Measurements from ENCODE around the gene YBX2.

Gene YBX2

DNA sequence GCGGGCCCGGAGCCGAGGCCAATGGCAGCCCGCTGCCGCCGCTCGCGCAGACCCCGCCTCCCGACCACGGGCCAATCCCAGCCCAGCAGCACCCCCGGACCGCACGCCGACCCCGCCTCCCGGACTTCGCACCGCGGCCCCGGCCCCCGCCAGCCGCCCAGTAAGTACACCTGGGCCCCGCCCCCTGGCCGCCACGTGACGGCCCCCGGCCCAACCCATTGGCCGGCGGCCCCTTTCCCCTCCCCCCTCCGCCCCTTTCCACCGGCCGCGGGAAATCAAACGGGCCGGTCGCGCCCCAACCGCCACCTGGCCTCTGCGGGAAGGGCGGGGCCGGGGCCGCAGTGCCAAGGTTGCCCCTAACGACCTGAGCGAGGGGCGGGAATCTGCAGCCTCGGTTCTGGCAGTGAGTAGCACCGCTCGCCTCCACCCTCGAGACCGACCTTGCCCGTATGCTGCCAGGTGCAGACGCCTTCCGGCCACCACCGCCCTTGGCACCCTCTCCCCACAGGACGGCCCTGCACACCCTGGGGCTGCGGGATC lies at the start of gene YBX2:
TSS of gene YBX2 (minus strand) at position 26 of the 540 bp plus-strand sequence. CDS start 139 bp downstream, outside the sequence.
- Histone ChIP-seq H3K9me3 (ENCODE audit: control insufficient read depth, insufficient read depth, low read depth, low read length) (no peaks in the 10 kb centered on the region), H3K4me1 (ENCODE audit: control insufficient read depth, insufficient read depth, low read length) (peaks cover 6% of the 10 kb centered on the region; the same call in 1 of the 2 replicates), H3K27ac (ENCODE audit: extremely low read depth, low read depth, low read length) (peak within 1 kb of the TSS; percentile 37; the same call in 1 of the 2 replicates), H3K36me3 (ENCODE audit: control insufficient read depth in 2 of 2, insufficient read depth in 1 of 2, low read length in 2 of 2) (no peaks in the 10 kb centered on the region), H3K4me3 (ENCODE audit: low read depth, low read length) (peak within 1 kb of the TSS; percentile 6; the same call in 1 of the 2 replicates)
- POLR2A ChIA-PET = no interaction called here
- CTCF ChIA-PET = no interaction called here
- no peak for TF ChIP-seq ZNF24 (tag by site-specific recombination; IDR thresholded peaks at IDR 0.05)
- TF ChIP-seq SP3 (tag by site-specific recombination; IDR thresholded peaks at IDR 0.05) = peak; percentile 43
- peak; percentile 51 for TF ChIP-seq SP2 (tag by site-specific recombination; IDR thresholded peaks at IDR 0.05)
- TF ChIP-seq, protein P1, sequence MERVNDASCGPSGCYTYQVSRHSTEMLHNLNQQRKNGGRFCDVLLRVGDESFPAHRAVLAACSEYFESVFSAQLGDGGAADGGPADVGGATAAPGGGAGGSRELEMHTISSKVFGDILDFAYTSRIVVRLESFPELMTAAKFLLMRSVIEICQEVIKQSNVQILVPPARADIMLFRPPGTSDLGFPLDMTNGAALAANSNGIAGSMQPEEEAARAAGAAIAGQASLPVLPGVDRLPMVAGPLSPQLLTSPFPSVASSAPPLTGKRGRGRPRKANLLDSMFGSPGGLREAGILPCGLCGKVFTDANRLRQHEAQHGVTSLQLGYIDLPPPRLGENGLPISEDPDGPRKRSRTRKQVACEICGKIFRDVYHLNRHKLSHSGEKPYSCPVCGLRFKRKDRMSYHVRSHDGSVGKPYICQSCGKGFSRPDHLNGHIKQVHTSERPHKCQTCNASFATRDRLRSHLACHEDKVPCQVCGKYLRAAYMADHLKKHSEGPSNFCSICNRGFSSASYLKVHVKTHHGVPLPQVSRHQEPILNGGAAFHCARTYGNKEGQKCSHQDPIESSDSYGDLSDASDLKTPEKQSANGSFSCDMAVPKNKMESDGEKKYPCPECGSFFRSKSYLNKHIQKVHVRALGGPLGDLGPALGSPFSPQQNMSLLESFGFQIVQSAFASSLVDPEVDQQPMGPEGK (tag by site-specific recombination; IDR thresholded peaks at IDR 0.05) = peak; percentile 59; the same call in 1 of the 2 replicates
- no peak for TF ChIP-seq ZNF133 (tag by site-specific recombination; IDR thresholded peaks at IDR 0.05)
- TF ChIP-seq KLF1 (tag by site-specific recombination; IDR thresholded peaks at IDR 0.05) = peak; percentile 77
- TF ChIP-seq ZNF394 (tag by site-specific recombination; IDR thresholded peaks at IDR 0.05; ENCODE audit: borderline replicate concordance) = no peak
- TF ChIP-seq, protein P2, sequence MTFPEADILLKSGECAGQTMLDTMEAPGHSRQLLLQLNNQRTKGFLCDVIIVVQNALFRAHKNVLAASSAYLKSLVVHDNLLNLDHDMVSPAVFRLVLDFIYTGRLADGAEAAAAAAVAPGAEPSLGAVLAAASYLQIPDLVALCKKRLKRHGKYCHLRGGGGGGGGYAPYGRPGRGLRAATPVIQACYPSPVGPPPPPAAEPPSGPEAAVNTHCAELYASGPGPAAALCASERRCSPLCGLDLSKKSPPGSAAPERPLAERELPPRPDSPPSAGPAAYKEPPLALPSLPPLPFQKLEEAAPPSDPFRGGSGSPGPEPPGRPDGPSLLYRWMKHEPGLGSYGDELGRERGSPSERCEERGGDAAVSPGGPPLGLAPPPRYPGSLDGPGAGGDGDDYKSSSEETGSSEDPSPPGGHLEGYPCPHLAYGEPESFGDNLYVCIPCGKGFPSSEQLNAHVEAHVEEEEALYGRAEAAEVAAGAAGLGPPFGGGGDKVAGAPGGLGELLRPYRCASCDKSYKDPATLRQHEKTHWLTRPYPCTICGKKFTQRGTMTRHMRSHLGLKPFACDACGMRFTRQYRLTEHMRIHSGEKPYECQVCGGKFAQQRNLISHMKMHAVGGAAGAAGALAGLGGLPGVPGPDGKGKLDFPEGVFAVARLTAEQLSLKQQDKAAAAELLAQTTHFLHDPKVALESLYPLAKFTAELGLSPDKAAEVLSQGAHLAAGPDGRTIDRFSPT (tag by site-specific recombination; IDR thresholded peaks at IDR 0.05) = peak; percentile 64; the same call in 1 of the 2 replicates
- TF ChIP-seq SCRT2 (tag by site-specific recombination; IDR thresholded peaks at IDR 0.05) = no peak
- TF ChIP-seq, protein P3, sequence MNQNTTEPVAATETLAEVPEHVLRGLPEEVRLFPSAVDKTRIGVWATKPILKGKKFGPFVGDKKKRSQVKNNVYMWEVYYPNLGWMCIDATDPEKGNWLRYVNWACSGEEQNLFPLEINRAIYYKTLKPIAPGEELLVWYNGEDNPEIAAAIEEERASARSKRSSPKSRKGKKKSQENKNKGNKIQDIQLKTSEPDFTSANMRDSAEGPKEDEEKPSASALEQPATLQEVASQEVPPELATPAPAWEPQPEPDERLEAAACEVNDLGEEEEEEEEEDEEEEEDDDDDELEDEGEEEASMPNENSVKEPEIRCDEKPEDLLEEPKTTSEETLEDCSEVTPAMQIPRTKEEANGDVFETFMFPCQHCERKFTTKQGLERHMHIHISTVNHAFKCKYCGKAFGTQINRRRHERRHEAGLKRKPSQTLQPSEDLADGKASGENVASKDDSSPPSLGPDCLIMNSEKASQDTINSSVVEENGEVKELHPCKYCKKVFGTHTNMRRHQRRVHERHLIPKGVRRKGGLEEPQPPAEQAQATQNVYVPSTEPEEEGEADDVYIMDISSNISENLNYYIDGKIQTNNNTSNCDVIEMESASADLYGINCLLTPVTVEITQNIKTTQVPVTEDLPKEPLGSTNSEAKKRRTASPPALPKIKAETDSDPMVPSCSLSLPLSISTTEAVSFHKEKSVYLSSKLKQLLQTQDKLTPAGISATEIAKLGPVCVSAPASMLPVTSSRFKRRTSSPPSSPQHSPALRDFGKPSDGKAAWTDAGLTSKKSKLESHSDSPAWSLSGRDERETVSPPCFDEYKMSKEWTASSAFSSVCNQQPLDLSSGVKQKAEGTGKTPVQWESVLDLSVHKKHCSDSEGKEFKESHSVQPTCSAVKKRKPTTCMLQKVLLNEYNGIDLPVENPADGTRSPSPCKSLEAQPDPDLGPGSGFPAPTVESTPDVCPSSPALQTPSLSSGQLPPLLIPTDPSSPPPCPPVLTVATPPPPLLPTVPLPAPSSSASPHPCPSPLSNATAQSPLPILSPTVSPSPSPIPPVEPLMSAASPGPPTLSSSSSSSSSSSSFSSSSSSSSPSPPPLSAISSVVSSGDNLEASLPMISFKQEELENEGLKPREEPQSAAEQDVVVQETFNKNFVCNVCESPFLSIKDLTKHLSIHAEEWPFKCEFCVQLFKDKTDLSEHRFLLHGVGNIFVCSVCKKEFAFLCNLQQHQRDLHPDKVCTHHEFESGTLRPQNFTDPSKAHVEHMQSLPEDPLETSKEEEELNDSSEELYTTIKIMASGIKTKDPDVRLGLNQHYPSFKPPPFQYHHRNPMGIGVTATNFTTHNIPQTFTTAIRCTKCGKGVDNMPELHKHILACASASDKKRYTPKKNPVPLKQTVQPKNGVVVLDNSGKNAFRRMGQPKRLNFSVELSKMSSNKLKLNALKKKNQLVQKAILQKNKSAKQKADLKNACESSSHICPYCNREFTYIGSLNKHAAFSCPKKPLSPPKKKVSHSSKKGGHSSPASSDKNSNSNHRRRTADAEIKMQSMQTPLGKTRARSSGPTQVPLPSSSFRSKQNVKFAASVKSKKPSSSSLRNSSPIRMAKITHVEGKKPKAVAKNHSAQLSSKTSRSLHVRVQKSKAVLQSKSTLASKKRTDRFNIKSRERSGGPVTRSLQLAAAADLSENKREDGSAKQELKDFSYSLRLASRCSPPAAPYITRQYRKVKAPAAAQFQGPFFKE (tag by site-specific recombination; IDR thresholded peaks at IDR 0.05; ENCODE audit: borderline replicate concordance) = no peak
- TF ChIP-seq ZNF530 (tag by site-specific recombination; IDR thresholded peaks at IDR 0.05; ENCODE audit: low read depth) = no peak
- TF ChIP-seq, protein P4, sequence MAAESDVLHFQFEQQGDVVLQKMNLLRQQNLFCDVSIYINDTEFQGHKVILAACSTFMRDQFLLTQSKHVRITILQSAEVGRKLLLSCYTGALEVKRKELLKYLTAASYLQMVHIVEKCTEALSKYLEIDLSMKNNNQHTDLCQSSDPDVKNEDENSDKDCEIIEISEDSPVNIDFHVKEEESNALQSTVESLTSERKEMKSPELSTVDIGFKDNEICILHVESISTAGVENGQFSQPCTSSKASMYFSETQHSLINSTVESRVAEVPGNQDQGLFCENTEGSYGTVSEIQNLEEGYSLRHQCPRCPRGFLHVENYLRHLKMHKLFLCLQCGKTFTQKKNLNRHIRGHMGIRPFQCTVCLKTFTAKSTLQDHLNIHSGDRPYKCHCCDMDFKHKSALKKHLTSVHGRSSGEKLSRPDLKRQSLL (tag by site-specific recombination; IDR thresholded peaks at IDR 0.05) = no peak
- TF ChIP-seq KLF16 (tag by site-specific recombination; IDR thresholded peaks at IDR 0.05) = peak; percentile 58
- TF ChIP-seq, protein P5, sequence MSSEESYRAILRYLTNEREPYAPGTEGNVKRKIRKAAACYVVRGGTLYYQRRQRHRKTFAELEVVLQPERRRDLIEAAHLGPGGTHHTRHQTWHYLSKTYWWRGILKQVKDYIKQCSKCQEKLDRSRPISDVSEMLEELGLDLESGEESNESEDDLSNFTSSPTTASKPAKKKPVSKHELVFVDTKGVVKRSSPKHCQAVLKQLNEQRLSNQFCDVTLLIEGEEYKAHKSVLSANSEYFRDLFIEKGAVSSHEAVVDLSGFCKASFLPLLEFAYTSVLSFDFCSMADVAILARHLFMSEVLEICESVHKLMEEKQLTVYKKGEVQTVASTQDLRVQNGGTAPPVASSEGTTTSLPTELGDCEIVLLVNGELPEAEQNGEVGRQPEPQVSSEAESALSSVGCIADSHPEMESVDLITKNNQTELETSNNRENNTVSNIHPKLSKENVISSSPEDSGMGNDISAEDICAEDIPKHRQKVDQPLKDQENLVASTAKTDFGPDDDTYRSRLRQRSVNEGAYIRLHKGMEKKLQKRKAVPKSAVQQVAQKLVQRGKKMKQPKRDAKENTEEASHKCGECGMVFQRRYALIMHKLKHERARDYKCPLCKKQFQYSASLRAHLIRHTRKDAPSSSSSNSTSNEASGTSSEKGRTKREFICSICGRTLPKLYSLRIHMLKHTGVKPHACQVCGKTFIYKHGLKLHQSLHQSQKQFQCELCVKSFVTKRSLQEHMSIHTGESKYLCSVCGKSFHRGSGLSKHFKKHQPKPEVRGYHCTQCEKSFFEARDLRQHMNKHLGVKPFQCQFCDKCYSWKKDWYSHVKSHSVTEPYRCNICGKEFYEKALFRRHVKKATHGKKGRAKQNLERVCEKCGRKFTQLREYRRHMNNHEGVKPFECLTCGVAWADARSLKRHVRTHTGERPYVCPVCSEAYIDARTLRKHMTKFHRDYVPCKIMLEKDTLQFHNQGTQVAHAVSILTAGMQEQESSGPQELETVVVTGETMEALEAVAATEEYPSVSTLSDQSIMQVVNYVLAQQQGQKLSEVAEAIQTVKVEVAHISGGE (tag by site-specific recombination; conservative IDR thresholded peaks at IDR 0.05; ENCODE audit: low read depth) = no peak
- TF ChIP-seq ZNF544 (tag by site-specific recombination; IDR thresholded peaks at IDR 0.05) = no peak
- no peak for TF ChIP-seq ZFP3 (tag by site-specific recombination; IDR thresholded peaks at IDR 0.05; ENCODE audit: low read depth)
- no peak for TF ChIP-seq ZNF274 (IDR thresholded peaks at IDR 0.05; ENCODE audit: low read length)
- TF ChIP-seq ZNF274 (tag by site-specific recombination; IDR thresholded peaks at IDR 0.05; ENCODE audit: borderline replicate concordance) = no peak
- TF ChIP-seq ZNF510 (tag by site-specific recombination; IDR thresholded peaks at IDR 0.05; ENCODE audit: insufficient replicate concordance) = no peak
- TF ChIP-seq ZNF335 (tag by site-specific recombination; conservative IDR thresholded peaks at IDR 0.05) = peak; percentile 54
- no peak for TF ChIP-seq ZNF140 (tag by site-specific recombination; IDR thresholded peaks at IDR 0.05)
- TF ChIP-seq ZNF776 (tag by site-specific recombination; IDR thresholded peaks at IDR 0.05; ENCODE audit: borderline replicate concordance) = no peak
- TF ChIP-seq ZBTB8A (tag by site-specific recombination; IDR thresholded peaks at IDR 0.05) = no peak
- no peak for TF ChIP-seq ZNF670 (tag by site-specific recombination; IDR thresholded peaks at IDR 0.05; ENCODE audit: low read depth)

Data from HEK293 (cell line).